ENCODE measurements around the gene SLC1A5. TPM values are rescaled to one million over a fixed set of nuclear protein-coding genes. Genes with fewer than 3 reads are reported as not detected.
"Not testable (repeated sequence)": the region's sequence is repeated elsewhere in the genome, so short reads cannot be mapped to it uniquely, and the experiment has no call there.

SLC1A5 gene
- total RNA-seq, 1 donor from 2014 or later, result 86.8 TPM

GRCh38 chr19:46783670-46784069 lies 4.7 kb downstream of the SLC1A5 start:
- no peak overlapping the region for H3K4me3 ChIP-seq
- intact Hi-C loops (cut with DNase I), result no loop called here
- H3K27ac ChIP-seq, result no peak overlapping the region
- peaks cover 15% of the 10 kb centered on the region in 2 donors for H3K36me3 ChIP-seq
- H3K4me1 ChIP-seq, result peaks cover 0 to 3% of the 10 kb centered on the region in 2 donors
- no peak for DNase-seq (ENCODE audit: low spot score in 2 of 2)
- no peaks in the 10 kb centered on the region for H3K9me3 ChIP-seq
- H3K27me3 ChIP-seq, result no peaks in the 10 kb centered on the region
- TF ChIP-seq, protein P1, sequence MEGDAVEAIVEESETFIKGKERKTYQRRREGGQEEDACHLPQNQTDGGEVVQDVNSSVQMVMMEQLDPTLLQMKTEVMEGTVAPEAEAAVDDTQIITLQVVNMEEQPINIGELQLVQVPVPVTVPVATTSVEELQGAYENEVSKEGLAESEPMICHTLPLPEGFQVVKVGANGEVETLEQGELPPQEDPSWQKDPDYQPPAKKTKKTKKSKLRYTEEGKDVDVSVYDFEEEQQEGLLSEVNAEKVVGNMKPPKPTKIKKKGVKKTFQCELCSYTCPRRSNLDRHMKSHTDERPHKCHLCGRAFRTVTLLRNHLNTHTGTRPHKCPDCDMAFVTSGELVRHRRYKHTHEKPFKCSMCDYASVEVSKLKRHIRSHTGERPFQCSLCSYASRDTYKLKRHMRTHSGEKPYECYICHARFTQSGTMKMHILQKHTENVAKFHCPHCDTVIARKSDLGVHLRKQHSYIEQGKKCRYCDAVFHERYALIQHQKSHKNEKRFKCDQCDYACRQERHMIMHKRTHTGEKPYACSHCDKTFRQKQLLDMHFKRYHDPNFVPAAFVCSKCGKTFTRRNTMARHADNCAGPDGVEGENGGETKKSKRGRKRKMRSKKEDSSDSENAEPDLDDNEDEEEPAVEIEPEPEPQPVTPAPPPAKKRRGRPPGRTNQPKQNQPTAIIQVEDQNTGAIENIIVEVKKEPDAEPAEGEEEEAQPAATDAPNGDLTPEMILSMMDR (IDR thresholded peaks at IDR 0.05), result no peak

DNA sequence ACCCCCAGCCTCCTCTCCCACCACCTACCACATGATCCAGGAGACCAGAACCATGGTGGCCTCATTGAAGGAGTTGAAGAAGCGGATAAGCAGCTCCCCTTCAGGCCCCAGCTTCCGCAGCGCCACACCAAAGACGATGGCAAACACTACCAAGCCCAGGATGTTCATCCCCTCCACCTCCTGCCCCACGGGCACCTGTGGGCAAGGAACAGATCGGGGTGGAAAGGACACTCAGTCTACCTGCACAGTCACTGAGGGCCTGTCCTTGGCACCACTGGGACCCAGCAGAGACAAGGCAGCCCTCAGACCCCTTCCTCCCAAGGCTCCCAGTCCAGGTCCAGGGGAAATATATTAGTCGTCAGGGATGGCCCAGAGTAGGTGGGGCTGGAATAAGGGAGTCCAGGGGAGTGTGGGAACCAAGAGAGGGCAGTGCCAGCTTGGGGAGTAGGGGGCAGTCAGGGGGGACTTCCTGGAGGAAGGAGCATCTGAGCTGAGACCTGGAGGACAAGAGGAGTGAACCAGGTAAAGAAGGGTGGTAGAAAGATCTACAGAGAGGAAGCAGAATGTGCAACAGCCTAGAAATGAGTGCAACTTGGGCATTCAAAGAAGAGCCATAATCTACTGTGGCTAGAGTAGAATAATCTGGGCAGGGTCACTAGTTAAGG lies 5.9 kb downstream of the SLC1A5 start:
- peaks cover 0 to 3% of the 10 kb centered on the region in 2 donors for H3K4me1 ChIP-seq
- no peaks in the 10 kb centered on the region for H3K27me3 ChIP-seq
- H3K27ac ChIP-seq, result no peak overlapping the region
- H3K9me3 ChIP-seq, result no peaks in the 10 kb centered on the region
- H3K36me3 ChIP-seq, result peaks cover 20 to 23% of the 10 kb centered on the region in 2 donors
- no peak for DNase-seq (ENCODE audit: low spot score in 2 of 2)
- intact Hi-C loops (cut with DNase I), result no loop called here
- H3K4me3 ChIP-seq, result no peak overlapping the region
- TF ChIP-seq, protein P1 (IDR thresholded peaks at IDR 0.05), result no peak

DNA sequence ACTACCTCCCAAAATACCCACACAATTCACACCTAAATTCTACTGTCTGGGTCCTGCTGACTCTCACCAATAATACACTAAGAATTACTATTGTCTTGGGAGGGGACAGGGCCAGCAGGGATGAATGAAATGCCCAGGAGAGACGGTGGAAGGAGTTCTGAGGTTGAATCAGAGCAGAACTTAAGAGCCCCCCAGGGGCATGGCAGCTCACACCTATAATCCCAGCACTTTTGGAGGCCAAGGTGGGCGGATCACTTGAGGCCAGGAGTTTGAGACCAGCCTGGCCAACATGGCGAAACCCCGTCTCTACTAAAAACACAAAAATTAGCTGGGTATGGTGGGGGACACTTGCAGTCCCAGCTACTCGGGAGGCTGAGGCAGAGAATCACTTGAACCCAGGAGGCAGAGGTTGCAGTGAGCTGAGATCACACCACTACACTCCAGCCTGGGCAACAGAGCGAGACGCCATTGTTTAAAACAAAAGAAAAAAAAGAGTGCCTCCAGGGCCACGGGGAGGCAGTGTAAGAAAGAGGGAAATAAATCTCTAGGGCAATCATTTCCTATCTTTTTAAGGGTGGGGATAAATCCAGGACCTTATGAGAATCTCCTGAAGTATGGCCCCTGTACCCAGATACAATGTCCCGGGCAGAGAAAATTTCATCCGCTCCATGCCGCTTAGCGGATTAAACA lies 10.3 kb downstream of the SLC1A5 start:
- H3K4me3 ChIP-seq; intact Hi-C loops (cut with DNase I); H3K27me3 ChIP-seq; DNase-seq (ENCODE audit: low spot score in 2 of 2); H3K9me3 ChIP-seq; H3K4me1 ChIP-seq; H3K27ac ChIP-seq: not testable (repeated sequence)
- H3K36me3 ChIP-seq, result peaks cover 29 to 44% of the 10 kb centered on the region in 2 donors

- Histone ChIP-seq H3K27me3 (no peaks in the 10 kb centered on the region), H3K27ac (no peak overlapping the region), H3K4me3 (no peak overlapping the region), H3K36me3 (peaks cover 28 to 38% of the 10 kb centered on the region in 2 donors), H3K4me1 (no peaks in the 10 kb centered on the region), H3K9me3 (no peaks in the 10 kb centered on the region)
- TF ChIP-seq, protein P1 (IDR thresholded peaks at IDR 0.05), result no peak
- intact Hi-C loops (cut with DNase I), result no loop called here
- no peak for DNase-seq (ENCODE audit: low spot score in 2 of 2)
Observed at GRCh38 chr19:46776927-46777911, 11.2 kb downstream of the SLC1A5 start.

- Histone ChIP-seq H3K4me1 (no peaks in the 10 kb centered on the region), H3K27ac (no peak overlapping the region), H3K4me3 (no peak overlapping the region), H3K27me3 (no peaks in the 10 kb centered on the region), H3K9me3 (no peaks in the 10 kb centered on the region), H3K36me3 (peaks cover 21 to 36% of the 10 kb centered on the region in 2 donors)
- intact Hi-C loops (cut with DNase I), result no loop called here
- TF ChIP-seq, protein P1 (IDR thresholded peaks at IDR 0.05), result no peak
- no peak for DNase-seq (ENCODE audit: low spot score in 2 of 2)
Observed at GRCh38 chr19:46775642-46776258, 12.6 kb downstream of the SLC1A5 start.

All from ascending aorta (tissue), 2 donors.